HG03045 (cell line): ENCODE data around the gene PGLYRP4.
"Not testable (repeated sequence)": the region's sequence is repeated elsewhere in the genome, so short reads cannot be mapped to it uniquely, and the experiment has no call there.

Source experiments
- ATAC-seq: cut with Tn5 transposase; IDR thresholded peaks from one replicate; pipeline ENCODE4 v1.9.1; 2021; ENCODE audit warnings: mild to moderate bottlenecking, moderate library complexity; ENCODE audit not compliant: unreplicated experiment

Gene PGLYRP4

GRCh38 chr1:153357076-153357852 is 8.6 kb upstream of the PGLYRP4 start:
- ATAC-seq = no peak

GRCh38 chr1:153356392-153357075 is 7.9 kb upstream of the PGLYRP4 start:
- no peak for ATAC-seq

DNA sequence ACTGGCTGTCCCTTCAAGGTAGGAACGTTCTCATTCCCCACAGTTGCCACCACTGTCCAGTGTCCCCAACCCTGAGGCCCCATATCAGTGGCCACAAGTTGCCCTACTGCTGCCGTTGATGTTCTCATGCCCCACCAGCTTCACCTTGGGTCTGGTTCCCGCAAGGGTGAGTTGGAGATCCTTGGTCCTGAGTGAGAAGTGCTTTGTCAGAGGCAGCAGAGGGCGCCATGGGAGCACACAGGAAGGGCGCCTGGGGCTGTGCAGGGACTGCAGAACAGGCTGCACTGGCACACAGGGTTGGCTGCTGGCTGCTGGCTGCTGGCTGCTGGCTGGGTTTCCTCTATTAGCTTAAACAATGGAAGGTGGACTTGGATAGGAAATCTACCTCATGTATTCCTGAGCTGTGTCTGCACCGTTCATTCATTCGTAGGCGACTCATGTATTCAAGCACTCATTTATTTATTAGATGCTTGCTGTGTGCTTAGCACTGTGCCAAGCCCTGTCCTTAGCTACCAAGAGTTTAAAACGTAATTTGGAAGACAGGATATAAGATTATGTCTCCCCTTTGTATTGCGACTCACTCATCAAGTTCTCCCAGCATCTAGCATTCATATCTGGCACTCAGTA is 6.9 kb upstream of the PGLYRP4 start:
- no peak for ATAC-seq

GRCh38 chr1:153354515-153355193 is 6.0 kb upstream of the PGLYRP4 start:
- no peak for ATAC-seq

GRCh38 chr1:153353226-153353947 is 4.7 kb upstream of the PGLYRP4 start:
- ATAC-seq = no peak

DNA sequence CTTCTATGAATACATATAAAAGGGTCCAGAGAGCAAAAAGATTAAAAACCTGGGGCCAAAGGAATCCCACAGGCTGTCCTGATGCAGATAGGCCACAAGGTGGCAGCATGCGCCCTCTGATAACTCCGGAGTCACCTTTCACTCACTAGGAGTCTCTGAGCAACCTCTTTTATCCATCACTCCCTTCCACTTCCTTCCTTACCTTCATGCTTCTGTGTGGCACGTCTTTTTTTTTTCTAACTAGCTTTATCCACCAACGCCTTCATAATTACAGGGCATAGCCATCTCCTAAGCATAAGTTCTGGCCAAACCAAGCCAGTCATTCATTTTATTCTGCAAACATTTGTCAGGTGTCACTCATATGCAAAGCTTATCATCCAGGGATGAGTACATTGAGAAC is 3.9 kb upstream of the PGLYRP4 start:
- ATAC-seq = no peak

DNA sequence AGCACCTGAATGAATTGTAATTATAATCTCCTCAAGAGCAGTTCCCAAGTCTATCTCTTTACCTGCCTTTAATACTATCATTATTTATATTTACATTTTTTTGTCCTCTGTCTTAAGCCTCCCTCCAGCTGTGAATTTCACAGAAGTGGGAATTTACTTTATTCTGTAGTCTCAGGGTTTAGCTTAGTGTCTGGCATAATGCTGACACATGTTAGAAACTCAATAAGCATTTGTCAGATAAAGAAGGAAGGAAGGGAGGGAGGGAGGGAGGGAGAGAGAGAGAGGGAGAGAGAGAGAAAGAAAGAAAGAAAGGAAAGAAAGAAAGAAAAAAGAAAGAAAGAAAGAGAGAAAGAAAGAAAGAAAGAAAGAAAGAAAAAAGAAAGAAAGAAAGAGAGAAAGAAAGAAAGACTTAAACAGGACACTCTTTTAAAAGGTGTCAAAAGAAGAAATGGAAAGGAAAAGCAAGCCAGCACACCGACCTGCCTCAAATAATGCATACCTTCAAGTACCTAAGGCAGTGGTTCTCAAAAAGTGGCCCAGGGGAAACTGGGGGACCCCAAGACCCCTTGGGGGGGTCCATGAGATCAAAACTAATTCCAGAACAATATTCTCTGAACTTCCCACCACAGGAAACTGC is 1.8 kb upstream of the PGLYRP4 start:
- ATAC-seq = no peak

DNA sequence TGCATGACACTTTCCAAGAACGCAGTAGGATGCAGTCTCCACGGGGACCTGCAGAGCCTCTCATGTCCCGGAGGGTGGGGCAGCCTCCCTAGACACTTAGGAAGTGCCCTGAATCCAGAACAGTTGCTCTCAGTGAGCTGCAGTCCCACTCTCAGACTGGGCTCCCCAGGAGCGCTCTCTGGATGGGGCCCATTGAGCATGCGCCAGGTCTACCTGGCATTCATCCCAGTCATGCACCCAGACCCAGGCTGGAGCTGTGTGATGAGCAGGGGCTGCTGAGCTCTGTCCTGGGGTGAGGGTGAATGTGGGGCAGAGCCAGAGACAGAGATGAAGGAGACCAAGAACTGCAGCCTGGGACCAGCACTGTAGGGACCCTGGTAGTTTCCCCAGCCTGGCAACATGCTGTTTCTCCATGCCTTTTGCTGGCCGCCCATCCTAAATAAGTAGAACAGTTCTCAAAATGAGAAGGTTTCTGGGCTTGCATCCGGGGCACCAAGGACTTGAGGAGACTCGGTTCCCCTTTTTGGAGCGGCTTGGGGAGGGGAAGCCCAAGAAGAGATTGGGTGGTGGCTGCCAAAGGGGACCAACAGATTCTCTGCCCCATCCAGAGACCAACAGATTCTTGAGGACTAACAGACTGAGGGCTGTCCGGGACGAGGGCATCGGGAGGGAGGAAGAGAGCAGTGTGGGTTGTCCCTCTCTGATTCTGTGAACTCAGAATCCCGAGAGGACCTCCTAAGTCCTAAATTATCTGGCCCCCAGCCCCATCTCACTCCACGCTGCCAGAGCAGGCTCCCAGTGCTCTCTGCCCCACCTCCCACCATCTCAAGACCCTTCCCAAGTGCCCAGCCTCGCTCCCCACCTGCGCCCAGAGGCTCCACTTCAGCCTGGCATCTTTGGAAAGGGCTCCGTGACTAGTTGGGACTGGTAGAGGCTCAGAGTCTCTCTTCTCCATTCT is 1.0 kb upstream of the PGLYRP4 start:
- ATAC-seq = no peak

DNA sequence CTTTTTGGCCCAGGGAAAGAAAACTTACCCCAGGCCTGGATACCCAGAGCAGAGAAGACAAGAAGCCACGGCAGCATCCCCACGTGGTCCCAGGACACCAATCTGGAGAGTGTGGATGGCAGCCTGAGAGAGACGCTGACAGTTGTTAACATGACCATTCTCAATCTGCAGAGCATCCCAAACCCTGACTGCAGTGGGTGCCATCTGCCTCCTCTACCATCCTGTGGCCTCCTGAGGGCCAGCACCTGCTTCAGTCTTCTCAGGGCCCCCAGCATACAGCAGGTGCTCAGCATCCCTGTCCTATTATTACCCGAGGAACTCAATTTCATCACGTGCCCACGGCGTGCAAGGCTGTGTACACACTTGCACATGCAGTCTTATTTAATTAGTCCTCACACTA is 785 bp downstream of the PGLYRP4 start:
- no peak for ATAC-seq

DNA sequence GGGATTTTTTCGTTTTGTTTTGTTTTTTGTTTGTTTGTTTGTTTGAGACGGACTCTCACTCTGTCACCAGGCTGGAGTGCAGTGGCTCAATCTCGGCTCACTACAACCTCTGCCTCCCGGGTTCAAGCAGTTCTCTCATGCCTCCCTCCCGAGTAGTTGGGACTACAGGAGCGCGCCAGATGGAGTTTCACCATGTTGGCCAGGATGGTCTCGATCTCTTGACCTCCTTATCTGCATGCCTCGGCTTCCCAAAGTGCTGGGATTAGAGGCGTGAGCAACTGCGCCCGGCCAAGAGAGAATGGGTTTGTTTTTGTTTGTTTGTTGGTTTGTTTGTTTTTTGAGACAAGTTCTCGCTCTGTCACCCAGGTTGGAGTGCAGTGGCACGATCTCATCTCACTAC is 1.6 kb downstream of the PGLYRP4 start:
- ATAC-seq = not testable (repeated sequence)

DNA sequence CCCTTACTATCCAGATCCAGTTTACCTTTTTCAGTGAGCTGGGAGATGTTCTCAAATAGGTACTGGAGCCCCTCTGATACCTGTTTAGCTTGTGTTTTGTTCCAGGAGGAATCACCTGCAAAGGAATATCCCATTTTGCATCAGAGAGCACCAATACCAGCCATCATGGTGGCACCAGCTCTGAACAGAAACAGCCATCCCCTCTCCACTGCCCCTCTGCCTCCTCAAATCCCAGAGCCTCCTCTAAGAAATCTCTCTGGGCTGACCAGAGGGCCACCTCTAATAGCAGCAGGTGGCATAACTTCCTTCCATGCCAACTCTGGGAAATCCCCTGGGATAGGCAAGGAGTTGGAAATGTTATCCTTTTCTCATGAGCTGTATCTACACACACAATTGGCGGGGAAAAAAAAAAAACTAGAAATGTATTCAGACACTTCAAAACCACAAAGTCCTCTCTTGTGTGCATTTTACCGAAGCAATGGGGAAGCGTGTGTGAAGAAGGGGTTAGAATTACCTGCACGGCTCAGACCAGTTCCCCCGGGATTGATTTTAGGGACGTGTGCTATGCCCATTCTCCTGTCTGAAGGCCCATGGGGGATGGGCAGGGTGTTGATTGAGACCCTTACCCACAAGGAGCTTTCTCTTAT is 2.4 kb downstream of the PGLYRP4 start:
- ATAC-seq = no peak

DNA sequence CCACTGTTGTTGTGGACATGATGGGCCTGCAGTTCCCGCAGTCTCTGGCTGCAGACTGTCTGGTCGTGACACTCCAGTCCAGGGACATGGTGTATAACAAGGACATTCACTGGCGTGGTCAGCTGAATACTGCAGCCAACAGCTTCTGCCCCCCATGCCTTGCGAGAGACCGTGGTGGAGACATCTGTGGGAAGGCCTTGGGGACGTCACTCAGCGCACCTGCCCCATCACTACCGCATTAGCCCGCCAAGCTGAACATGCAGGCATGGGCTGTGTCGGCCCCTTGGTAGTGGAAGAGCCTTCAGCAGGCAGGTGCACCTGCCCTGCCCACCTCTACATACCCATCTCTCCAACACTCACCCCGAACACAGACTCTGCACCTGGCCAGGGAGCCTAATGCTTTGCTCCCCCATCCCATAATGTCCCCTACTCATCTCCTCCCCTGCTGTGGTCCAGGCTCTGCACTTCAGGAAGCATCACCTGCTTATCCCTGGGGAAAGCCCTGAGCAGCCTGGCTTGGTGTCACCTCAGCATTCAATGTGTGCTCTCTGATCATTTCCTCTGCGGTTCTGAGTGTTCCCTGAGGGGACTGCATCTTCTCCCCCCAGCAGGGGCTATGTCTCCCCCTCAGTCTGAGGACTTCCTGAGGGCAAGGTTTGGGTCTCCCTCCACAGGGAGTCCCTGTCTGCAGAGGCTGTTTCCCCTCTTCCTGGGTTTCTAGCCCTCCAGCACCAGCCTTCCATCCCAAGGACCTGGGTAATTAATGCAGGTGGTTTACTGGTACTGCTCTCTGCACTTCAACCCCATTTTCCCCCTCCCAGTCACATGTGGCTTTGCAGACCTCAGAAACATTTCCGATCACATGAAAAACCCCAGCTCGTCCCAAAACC is 3.2 kb downstream of the PGLYRP4 start:
- ATAC-seq = no peak

DNA sequence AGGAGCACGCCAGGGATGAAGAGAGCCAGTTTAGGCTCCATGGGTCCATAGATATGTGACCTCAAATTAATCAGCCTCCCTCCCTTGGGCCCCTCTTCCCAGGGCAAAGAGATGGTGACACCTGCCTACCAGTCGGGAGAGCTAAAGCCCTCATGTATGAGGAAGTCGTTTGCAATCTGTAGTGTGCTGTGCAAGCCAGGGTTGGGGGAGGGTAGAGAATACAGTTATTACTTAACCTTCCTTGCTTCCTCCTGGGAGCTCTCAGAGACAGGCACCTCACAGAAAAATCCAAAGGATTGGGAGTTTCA is 4.0 kb downstream of the PGLYRP4 start:
- ATAC-seq = no peak

DNA sequence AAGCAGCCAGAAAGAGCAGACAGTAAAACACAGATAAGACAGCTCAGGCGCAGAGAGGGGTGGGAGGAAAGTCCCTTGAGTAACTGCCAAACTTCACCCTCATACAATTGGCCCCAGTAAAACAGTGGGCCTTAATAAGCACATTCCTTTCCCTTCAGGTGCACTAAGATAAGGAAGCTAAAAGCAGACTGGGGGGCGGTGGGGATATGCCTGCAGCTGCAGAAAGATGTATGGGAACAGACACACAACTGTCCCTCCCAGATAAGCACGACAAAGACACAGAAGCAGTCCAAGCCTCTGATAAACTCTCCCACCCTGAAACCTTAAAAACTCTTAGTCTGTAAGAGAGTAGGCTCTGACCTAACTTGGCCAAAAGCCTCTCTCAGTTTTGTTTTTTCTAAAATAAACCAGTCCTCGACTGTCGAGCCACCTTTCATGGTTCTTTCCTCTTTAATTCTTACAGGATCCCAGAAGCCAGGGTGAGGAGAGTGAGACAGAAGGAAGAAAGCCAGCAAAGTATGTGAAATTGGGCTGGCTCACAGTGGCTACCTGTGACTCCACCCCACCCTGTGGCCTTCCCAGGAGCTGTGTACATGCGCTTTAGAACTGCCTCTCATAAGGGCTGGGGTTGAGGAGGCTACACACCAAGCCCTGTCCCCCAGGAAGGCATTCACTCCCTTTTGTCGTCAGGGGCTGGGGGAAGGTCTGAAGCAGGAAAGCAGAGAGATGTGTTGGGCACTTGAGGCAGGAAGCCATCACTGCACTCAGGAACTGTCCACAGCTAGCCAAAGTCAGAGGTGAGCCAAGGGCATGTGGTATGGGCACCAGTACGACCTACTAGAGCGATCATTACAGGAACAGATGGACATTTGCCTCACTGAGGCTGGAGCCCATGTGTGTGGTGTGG is 4.6 kb downstream of the PGLYRP4 start:
- ATAC-seq = no peak

DNA sequence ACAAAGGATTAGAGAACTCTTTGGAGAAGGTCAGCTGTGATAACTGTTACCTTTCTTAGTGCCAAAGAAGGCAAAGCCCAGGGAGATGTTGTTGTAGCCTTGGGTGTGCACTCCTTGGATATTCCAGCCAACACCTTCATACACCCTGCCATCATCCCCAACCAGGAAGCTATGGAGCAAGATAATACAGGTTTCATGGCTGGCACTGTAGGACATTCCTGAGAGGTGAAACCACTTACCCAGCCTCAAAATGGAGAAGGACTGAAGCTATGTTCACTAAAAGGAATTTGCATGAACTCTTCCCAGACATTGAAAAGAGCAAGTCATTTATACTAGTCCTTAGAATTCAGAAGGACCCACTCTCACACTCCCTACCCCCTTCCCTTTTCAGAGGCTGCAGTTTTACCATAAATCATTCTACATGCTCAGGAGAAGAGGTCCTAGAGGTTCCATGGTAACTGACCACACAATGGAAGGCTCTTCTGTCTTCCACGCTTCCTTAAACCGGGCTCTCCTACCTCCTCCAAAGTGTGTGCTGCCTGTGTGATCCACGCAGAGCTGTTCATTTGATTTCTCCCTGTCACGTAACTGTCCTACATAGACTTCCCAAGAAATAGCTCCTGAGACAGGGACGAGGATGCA is 5.5 kb downstream of the PGLYRP4 start:
- no peak for ATAC-seq

DNA sequence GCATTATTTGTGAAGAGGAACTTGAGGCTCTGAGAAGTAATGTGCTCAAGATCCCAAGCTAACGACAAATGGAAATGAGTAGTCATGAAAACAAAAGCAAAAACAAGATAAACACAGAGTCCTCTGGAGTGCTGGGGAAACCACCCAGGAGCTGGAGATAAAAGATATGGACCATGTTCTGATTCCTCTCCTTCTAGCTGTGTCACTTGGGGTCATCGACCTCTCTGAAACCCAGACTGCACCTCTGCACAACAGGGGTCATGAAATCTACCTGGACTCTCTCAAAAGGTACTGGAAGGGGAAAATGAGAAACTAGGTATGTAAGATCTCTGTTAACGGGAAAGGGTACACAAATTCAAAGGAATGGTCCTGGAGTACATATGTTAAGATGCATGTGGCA is 6.5 kb downstream of the PGLYRP4 start:
- ATAC-seq = no peak
